ENCODE data around the gene HAUS2.

DNA sequence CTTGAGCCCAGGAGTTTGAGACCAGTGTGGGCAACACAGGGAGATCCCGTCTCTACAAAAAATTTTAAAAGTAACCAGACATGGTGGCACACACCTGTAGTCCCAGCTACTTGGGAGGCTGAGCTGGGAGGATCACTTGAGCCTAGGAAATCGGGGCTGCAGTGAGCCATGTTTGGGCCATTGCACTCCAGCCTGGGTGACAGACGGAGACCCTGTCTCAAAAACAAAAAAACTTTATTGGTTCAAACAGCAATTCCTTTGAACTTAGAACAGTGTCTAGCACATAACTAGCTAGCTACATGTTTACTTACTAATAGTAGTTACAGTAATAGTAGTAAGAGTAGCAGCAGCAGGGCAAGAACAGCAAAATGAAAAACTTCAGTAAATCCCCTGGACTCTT lies 10.1 kb downstream of the HAUS2 start:
- TF ChIP-seq, protein P1, sequence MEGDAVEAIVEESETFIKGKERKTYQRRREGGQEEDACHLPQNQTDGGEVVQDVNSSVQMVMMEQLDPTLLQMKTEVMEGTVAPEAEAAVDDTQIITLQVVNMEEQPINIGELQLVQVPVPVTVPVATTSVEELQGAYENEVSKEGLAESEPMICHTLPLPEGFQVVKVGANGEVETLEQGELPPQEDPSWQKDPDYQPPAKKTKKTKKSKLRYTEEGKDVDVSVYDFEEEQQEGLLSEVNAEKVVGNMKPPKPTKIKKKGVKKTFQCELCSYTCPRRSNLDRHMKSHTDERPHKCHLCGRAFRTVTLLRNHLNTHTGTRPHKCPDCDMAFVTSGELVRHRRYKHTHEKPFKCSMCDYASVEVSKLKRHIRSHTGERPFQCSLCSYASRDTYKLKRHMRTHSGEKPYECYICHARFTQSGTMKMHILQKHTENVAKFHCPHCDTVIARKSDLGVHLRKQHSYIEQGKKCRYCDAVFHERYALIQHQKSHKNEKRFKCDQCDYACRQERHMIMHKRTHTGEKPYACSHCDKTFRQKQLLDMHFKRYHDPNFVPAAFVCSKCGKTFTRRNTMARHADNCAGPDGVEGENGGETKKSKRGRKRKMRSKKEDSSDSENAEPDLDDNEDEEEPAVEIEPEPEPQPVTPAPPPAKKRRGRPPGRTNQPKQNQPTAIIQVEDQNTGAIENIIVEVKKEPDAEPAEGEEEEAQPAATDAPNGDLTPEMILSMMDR (IDR thresholded peaks at IDR 0.05) = no peak
- no peak for TF ChIP-seq EZH2 (IDR thresholded peaks at IDR 0.05)

Data from neural progenitor cell (in vitro differentiated cells).